Thoracic aorta (tissue), 2 donors: Measurements from ENCODE around the gene TBX18. TPM values are rescaled to one million over a fixed set of nuclear protein-coding genes. Genes with fewer than 3 reads are reported as not detected.

Source experiments
- ATAC-seq: fragments of 150-250 bp; one replicate; pipeline ENCODE4 v1.8.0; 2017; ENCODE audit warnings: low read depth; ENCODE audit not compliant: insufficient number of reproducible peaks, low FRiP score
- DNase-seq: peaks from one replicate; pipeline ENCODE4 v3.0.0-alpha.2; 2020; ENCODE audit warnings: low spot score
- H3K27ac ChIP-seq, 2 donors: fragments of 200-600 bp; sonication (generic); 1 replicate in 1 of 2; 2 replicates in 1 of 2; pipeline ENCODE4 v1.5.1; 2016; ENCODE audit warnings: mild to moderate bottlenecking in 2 of 2, moderate library complexity in 2 of 2
- H3K27me3 ChIP-seq: fragments of 200-600 bp; sonication (generic); replicated peaks from 2 replicates; pipeline ENCODE4 v1.6.0; 2016; ENCODE audit warnings: mild to moderate bottlenecking; ENCODE audit not compliant: insufficient read depth
- H3K36me3 ChIP-seq: fragments of 200-600 bp; sonication (generic); one replicate; pipeline ENCODE4 v1.5.1; 2016
- H3K4me1 ChIP-seq, 2 donors: fragments of 200-600 bp; sonication (generic); 1 replicate in 1 of 2; 2 replicates in 1 of 2; pipeline versions ENCODE4 v1.5.1 to v1.6.0; 2016; ENCODE audit warnings: low read depth in 2 of 2, mild to moderate bottlenecking in 1 of 2; ENCODE audit not compliant: control insufficient read depth in 1 of 2
- H3K4me3 ChIP-seq: fragments of 200-600 bp; sonication (generic); 2 replicates; pipeline ENCODE4 v1.5.1; 2016; ENCODE audit warnings: mild to moderate bottlenecking
- H3K9me3 ChIP-seq: fragments of 200-600 bp; sonication (generic); 2 replicates; pipeline ENCODE4 v1.5.1; 2016
- CTCF ChIP-seq: fragments of 200-600 bp; sonication (generic); IDR thresholded peaks from one replicate; pipeline ENCODE4 v1.5.1; 2019; ENCODE audit warnings: antibody characterized with exemption
- total RNA-seq, 2 donors: library from RNA; depleted of rRNA; stranded (reverse); fragments of >200 nt; gene quantifications; one replicate each; pipeline versions ENCODE4 v1.1.0 to v1.2.3, GENCODE V29; 2016

The TBX18 gene
- total RNA-seq, 2 donors from 2014 or later, result 53.5 to 85.4 TPM

GRCh38 chr6:84804720-84805119 is 40.3 kb upstream of the TBX18 start:
- H3K4me3 ChIP-seq, result no peak overlapping the region
- DNase-seq, result no peak
- no peak overlapping the region for H3K27ac ChIP-seq
- H3K9me3 ChIP-seq, result no peaks in the 10 kb centered on the region
- ATAC-seq, result no peak
- TF ChIP-seq CTCF, result no peak
- no peaks in the 10 kb centered on the region for H3K36me3 ChIP-seq
- H3K4me1 ChIP-seq, result no peaks in the 10 kb centered on the region
- H3K27me3 ChIP-seq, result no peaks in the 10 kb centered on the region

GRCh38 chr6:84801250-84801649 is 36.9 kb upstream of the TBX18 start:
- Histone ChIP-seq H3K27me3 (no peaks in the 10 kb centered on the region), H3K9me3 (no peaks in the 10 kb centered on the region), H3K36me3 (no peaks in the 10 kb centered on the region), H3K27ac (no peak overlapping the region), H3K4me1 (no peaks in the 10 kb centered on the region), H3K4me3 (no peak overlapping the region)
- DNase-seq, result no peak
- no peak for TF ChIP-seq CTCF
- ATAC-seq, result no peak

GRCh38 chr6:84798257-84798656 is 33.9 kb upstream of the TBX18 start:
- H3K9me3 ChIP-seq, result no peaks in the 10 kb centered on the region
- ATAC-seq, result no peak
- no peaks in the 10 kb centered on the region for H3K4me1 ChIP-seq
- H3K4me3 ChIP-seq, result no peak overlapping the region
- no peak for DNase-seq
- no peak overlapping the region for H3K27ac ChIP-seq
- TF ChIP-seq CTCF, result no peak
- H3K27me3 ChIP-seq, result no peaks in the 10 kb centered on the region
- H3K36me3 ChIP-seq, result no peaks in the 10 kb centered on the region

GRCh38 chr6:84796343-84796742 is 31.9 kb upstream of the TBX18 start:
- no peak for TF ChIP-seq CTCF
- H3K4me1 ChIP-seq, result no peaks in the 10 kb centered on the region
- no peak for ATAC-seq
- H3K4me3 ChIP-seq, result no peak overlapping the region
- DNase-seq, result no peak
- H3K36me3 ChIP-seq, result no peaks in the 10 kb centered on the region
- H3K9me3 ChIP-seq, result no peaks in the 10 kb centered on the region
- H3K27me3 ChIP-seq, result no peaks in the 10 kb centered on the region
- H3K27ac ChIP-seq, result no peak overlapping the region

GRCh38 chr6:84791927-84792326 is 27.5 kb upstream of the TBX18 start:
- Histone ChIP-seq H3K9me3 (no peaks in the 10 kb centered on the region), H3K27ac (no peak overlapping the region), H3K4me1 (no peaks in the 10 kb centered on the region), H3K4me3 (no peak overlapping the region), H3K36me3 (no peaks in the 10 kb centered on the region), H3K27me3 (no peaks in the 10 kb centered on the region)
- ATAC-seq (no peak), DNase-seq (no peak)
- no peak for TF ChIP-seq CTCF
